ENCODE data around the gene RASAL2. TPM values are rescaled to one million over a fixed set of nuclear protein-coding genes. Genes with fewer than 3 reads are reported as not detected.

Gene RASAL2
- total RNA-seq, 1 experiment from 2014 or later, result 36.8 TPM

DNA sequence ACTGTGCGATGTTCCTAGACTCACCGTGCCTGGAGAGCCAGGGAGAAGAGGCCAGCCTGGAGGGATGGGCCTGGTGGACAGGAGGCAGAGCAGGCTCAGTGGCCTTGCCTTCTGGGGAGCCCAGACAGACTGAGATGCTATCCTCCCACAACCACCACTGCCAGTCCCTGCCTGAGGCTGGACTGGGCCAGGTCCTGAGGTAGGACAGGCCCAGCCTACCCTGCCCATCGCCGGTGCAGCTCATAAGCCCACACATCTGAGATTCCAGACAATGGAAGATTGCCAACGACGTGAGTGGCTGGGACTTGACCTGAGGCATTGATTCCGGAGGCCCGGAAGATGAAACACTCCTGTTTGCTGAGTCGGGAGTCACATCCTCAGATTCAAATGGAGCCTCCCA, 397.1 kb downstream of the RASAL2 start:
- Histone ChIP-seq H3K36me3 (ENCODE audit: control insufficient read depth, insufficient read depth, low read length) (no peaks in the 10 kb centered on the region), H3K4me3 (ENCODE audit: low read depth, low read length) (no peak overlapping the region), H3K9me3 (no peaks in the 10 kb centered on the region), H3K4me1 (no peaks in the 10 kb centered on the region), H3K27me3 (replicated peaks; ENCODE audit: control insufficient read depth, insufficient read depth, low read length) (no peaks in the 10 kb centered on the region)
- Mint-ChIP-seq H3K4me3 (ENCODE audit: unreplicated experiment) (no peak overlapping the region), H3K36me3 (ENCODE audit: insufficient read depth, unreplicated experiment) (no peaks in the 10 kb centered on the region), H3K9me3 (ENCODE audit: unreplicated experiment) (no peaks in the 10 kb centered on the region), H3K27ac (ENCODE audit: unreplicated experiment) (no peak overlapping the region), H3K27me3 (ENCODE audit: insufficient read depth, unreplicated experiment) (no peaks in the 10 kb centered on the region), H3K4me1 (ENCODE audit: low read depth, unreplicated experiment) (no peaks in the 10 kb centered on the region)
- TF ChIP-seq, protein P1, sequence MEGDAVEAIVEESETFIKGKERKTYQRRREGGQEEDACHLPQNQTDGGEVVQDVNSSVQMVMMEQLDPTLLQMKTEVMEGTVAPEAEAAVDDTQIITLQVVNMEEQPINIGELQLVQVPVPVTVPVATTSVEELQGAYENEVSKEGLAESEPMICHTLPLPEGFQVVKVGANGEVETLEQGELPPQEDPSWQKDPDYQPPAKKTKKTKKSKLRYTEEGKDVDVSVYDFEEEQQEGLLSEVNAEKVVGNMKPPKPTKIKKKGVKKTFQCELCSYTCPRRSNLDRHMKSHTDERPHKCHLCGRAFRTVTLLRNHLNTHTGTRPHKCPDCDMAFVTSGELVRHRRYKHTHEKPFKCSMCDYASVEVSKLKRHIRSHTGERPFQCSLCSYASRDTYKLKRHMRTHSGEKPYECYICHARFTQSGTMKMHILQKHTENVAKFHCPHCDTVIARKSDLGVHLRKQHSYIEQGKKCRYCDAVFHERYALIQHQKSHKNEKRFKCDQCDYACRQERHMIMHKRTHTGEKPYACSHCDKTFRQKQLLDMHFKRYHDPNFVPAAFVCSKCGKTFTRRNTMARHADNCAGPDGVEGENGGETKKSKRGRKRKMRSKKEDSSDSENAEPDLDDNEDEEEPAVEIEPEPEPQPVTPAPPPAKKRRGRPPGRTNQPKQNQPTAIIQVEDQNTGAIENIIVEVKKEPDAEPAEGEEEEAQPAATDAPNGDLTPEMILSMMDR (IDR thresholded peaks at IDR 0.05; ENCODE audit: insufficient read depth in 1 of 2, low read depth in 1 of 2, low read length in 1 of 2, severe bottlenecking in 1 of 2, unreplicated experiment in 1 of 2), result no peak
- intact Hi-C loops (cut with micrococcal nuclease; ENCODE audit: unreplicated experiment), result no loop called here
- POLR2A ChIA-PET, result no interaction called here
- BruUV-seq (replicated peaks), result no TSS peak
- DNase-seq, result no peak
- CTCF ChIA-PET, result no interaction called here

DNA sequence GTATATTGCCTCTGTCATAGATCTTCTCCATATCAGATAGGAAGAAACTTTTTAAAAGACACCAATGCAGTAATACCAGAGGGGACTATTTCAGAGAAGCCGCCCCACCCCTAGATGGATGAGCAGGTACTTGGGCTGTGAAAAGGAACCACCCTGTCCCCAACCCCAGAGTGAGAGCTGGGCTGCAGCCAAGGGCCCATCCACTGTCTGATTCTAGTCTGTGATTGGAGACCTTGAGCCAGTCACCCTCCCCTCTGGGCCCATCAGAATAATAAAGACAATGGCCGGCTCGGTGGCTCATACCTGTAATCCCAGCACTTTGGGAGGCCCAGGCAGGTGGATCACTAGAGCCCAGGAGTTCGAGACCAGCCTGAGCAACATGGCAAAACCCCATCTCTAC, 397.8 kb downstream of the RASAL2 start:
- no peak for DNase-seq
- Histone ChIP-seq H3K4me1 (no peaks in the 10 kb centered on the region), H3K4me3 (ENCODE audit: low read depth, low read length) (no peak overlapping the region), H3K9me3 (no peaks in the 10 kb centered on the region), H3K27me3 (replicated peaks; ENCODE audit: control insufficient read depth, insufficient read depth, low read length) (no peaks in the 10 kb centered on the region), H3K36me3 (ENCODE audit: control insufficient read depth, insufficient read depth, low read length) (no peaks in the 10 kb centered on the region)
- H3K4me3 Mint-ChIP-seq (ENCODE audit: unreplicated experiment), result no peak overlapping the region
- no peak overlapping the region for H3K27ac Mint-ChIP-seq (ENCODE audit: unreplicated experiment)
- TF ChIP-seq, protein P1 (IDR thresholded peaks at IDR 0.05; ENCODE audit: insufficient read depth in 1 of 2, low read depth in 1 of 2, low read length in 1 of 2, severe bottlenecking in 1 of 2, unreplicated experiment in 1 of 2), result no peak
- H3K9me3 Mint-ChIP-seq (ENCODE audit: unreplicated experiment), result no peaks in the 10 kb centered on the region
- ChIA-PET POLR2A (no interaction called here), CTCF (no interaction called here)
- BruUV-seq (replicated peaks), result no TSS peak
- no peaks in the 10 kb centered on the region for H3K27me3 Mint-ChIP-seq (ENCODE audit: insufficient read depth, unreplicated experiment)
- no peaks in the 10 kb centered on the region for H3K4me1 Mint-ChIP-seq (ENCODE audit: low read depth, unreplicated experiment)
- intact Hi-C loops (cut with micrococcal nuclease; ENCODE audit: unreplicated experiment), result no loop called here
- no peaks in the 10 kb centered on the region for H3K36me3 Mint-ChIP-seq (ENCODE audit: insufficient read depth, unreplicated experiment)

DNA sequence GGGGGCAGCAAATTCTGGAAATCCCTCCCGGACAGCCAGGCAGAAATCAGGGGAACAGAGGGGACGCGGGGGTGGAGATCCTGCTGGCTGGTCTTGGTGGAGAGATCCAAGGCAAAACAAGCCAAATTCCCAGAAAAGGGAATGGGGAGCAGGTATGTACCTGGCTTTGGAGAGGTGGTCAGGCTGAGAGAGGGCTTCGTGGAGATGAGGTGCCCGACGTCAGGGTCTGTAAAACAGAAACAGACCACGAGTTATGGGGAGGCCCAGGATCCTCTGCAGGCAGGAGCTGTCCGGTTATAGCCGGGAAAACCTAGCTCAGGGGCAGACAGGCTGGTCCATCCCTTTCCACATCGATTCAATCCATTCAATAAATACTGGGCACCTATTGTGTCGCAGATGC, 398.4 kb downstream of the RASAL2 start:
- Histone ChIP-seq H3K36me3 (ENCODE audit: control insufficient read depth, insufficient read depth, low read length) (no peaks in the 10 kb centered on the region), H3K4me1 (no peaks in the 10 kb centered on the region), H3K9me3 (no peaks in the 10 kb centered on the region), H3K27me3 (replicated peaks; ENCODE audit: control insufficient read depth, insufficient read depth, low read length) (no peaks in the 10 kb centered on the region), H3K4me3 (ENCODE audit: low read depth, low read length) (no peak overlapping the region)
- H3K4me1 Mint-ChIP-seq (ENCODE audit: low read depth, unreplicated experiment), result no peaks in the 10 kb centered on the region
- no peak overlapping the region for H3K4me3 Mint-ChIP-seq (ENCODE audit: unreplicated experiment)
- CTCF ChIA-PET, result no interaction called here
- intact Hi-C loops (cut with micrococcal nuclease; ENCODE audit: unreplicated experiment), result no loop called here
- TF ChIP-seq, protein P1 (IDR thresholded peaks at IDR 0.05; ENCODE audit: insufficient read depth in 1 of 2, low read depth in 1 of 2, low read length in 1 of 2, severe bottlenecking in 1 of 2, unreplicated experiment in 1 of 2), result no peak
- POLR2A ChIA-PET, result no interaction called here
- no peaks in the 10 kb centered on the region for H3K9me3 Mint-ChIP-seq (ENCODE audit: unreplicated experiment)
- no peaks in the 10 kb centered on the region for H3K36me3 Mint-ChIP-seq (ENCODE audit: insufficient read depth, unreplicated experiment)
- no peak overlapping the region for H3K27ac Mint-ChIP-seq (ENCODE audit: unreplicated experiment)
- no peaks in the 10 kb centered on the region for H3K27me3 Mint-ChIP-seq (ENCODE audit: insufficient read depth, unreplicated experiment)
- DNase-seq, result no peak
- BruUV-seq (replicated peaks), result no TSS peak
